NB4 (cell line): ENCODE measurements around the gene PRKG1.
A peak's percentile ranks its signal among the peaks of the same experiment; 100 is the strongest.
"Not testable (repeated sequence)": the region's sequence is repeated elsewhere in the genome, so short reads cannot be mapped to it uniquely, and the experiment has no call there.

Experiments used
- DNase-seq: peaks from one replicate; pipeline ENCODE4 v3.0.0; 2010; ENCODE audit warnings: low read depth
- H3K4me3 ChIP-seq: one replicate; pipeline ENCODE4 v1.5.1; 2011; ENCODE audit warnings: mild to moderate bottlenecking, low read depth, low read length, moderate library complexity
- CTCF ChIP-seq: IDR thresholded peaks from one replicate; pipeline ENCODE4 v1.5.1; 2012; ENCODE audit warnings: low read depth, low read length
- MYC ChIP-seq: IDR thresholded peaks from 2 replicates; pipeline ENCODE4 v1.6.1; 2011; ENCODE audit warnings: low read depth, low read length
- POLR2A ChIP-seq: IDR thresholded peaks from 2 replicates; pipeline ENCODE4 v1.6.1; 2011; ENCODE audit warnings: mild to moderate bottlenecking; ENCODE audit not compliant: insufficient read length; ENCODE audit errors: extremely low read depth
- TF ChIP-seq, protein P1 (sequence below): IDR thresholded peaks from 2 replicates; pipeline ENCODE4 v1.6.1; 2011; ENCODE audit warnings: low read depth, low read length

Gene PRKG1

DNA sequence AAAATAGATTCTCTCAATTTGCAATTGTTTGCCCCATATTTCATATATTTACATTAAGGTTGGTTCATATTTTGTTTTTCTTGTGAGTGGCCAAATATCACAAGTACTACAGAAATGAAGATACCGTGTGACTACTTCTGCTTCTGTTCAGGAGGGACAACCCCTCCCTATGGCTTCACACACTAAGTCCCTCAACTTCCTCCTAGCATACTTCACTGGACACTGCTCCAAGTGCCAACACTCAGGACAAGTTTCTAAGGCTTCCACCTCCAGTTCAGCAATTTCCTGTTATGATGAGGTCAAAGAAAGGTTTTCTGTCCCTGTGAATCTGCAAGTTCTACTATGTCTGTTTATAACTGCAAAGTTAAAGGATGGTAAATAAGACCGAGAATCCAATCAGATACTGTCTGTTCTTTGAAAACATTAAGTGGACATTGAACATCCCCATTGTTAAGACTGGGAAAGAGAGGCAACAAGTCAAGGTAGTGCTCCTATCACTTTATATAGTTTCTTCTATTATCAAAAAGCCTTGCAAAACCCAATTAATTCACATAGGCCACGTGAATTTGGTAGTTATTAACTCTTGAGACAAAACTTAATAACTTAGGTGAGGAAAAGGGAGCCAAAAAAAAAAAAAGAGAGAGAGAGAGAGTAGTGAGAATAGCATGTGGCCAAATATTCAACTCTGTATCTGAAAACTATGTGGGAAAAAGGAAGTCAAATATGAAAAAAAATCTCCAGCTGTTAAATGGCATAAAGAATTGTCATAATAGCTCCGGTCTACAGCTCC lies 1158.5 kb downstream of the PRKG1 start:
- no peak overlapping the region for H3K4me3 ChIP-seq
- DNase-seq, result peak; percentile 8
- TF ChIP-seq, protein P1, sequence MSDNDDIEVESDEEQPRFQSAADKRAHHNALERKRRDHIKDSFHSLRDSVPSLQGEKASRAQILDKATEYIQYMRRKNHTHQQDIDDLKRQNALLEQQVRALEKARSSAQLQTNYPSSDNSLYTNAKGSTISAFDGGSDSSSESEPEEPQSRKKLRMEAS, result no peak
- no peak for TF ChIP-seq POLR2A
- no peak for TF ChIP-seq MYC
- TF ChIP-seq CTCF, result no peak

DNA sequence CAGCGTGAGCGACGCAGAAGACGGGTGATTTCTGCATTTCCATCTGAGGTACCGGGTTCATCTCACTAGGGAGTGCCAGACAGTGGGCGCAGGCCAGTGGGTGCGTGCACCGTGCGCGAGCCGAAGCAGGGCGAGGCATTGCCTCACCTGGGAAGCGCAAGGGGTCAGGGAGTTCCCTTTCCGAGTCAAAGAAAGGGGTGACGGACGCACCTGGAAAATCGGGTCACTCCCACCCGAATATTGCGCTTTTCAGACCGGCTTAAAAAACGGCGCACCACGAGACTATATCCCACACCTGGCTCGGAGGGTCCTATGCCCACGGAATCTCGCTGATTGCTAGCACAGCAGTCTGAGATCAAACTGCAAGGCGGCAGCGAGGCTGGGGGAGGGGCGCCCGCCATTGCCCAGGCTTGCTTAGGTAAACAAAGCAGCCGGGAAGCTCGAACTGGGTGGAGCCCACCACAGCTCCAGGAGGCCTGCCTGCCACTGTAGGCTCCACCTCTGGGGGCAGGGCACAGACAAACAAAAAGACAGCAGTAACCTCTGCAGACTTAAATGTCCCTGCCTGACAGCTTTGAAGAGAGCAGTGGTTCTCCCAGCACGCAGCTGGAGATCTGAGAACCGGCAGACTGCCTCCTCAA lies 1159.2 kb downstream of the PRKG1 start:
- H3K4me3 ChIP-seq, DNase-seq: not testable (repeated sequence)

DNA sequence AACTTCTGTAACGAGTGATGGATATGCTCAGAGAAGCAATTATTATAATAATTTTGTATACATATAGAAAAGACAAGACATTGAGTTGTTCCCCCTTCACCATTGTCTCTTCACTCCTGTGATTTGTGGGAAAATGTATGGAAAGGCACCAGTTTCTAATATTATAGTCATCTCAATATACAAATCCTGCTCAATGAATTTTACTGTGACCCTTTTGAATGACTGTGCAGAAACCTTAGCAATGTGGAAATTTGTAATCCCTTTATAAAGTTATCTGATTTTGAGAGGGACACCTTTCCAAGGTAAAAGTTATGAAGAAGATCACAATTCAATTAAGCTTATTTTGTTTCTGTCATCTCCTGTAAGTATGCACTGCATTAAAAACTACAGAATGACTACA lies 1165.5 kb downstream of the PRKG1 start:
- TF ChIP-seq CTCF (no peak), MYC (no peak), POLR2A (no peak)
- TF ChIP-seq, protein P1, result no peak
- DNase-seq, result no peak
- H3K4me3 ChIP-seq, result no peak overlapping the region

GRCh38 chr10:52245547-52245946 lies 1171.3 kb downstream of the PRKG1 start:
- DNase-seq, result no peak
- no peak overlapping the region for H3K4me3 ChIP-seq
- TF ChIP-seq POLR2A (no peak), MYC (no peak), CTCF (no peak)
- TF ChIP-seq, protein P1, result no peak

DNA sequence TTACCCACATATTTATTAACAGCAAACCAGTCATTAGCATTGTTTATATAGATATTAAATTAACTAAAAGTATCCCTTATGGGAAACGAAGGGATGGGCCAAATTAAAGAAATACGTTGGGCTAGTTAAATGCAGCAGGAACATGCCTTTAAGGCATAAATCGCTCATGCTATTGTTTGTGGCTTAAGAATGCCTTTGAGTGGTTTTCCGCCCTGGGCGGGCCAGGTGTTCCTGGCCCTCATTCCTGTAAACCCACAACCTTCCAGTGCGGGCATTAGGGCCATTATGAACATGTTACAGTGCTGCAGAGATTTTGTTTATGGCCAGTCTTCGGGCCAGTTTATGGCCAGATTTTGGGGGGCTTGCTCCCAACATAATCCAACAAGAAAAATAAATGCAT lies 1173.6 kb downstream of the PRKG1 start:
- H3K4me3 ChIP-seq, DNase-seq: not testable (repeated sequence)

GRCh38 chr10:52248697-52249306 lies 1174.5 kb downstream of the PRKG1 start:
- DNase-seq, result no peak
- H3K4me3 ChIP-seq, result no peak overlapping the region
- TF ChIP-seq, protein P1, result no peak
- no peak for TF ChIP-seq POLR2A

- no peak overlapping the region for H3K4me3 ChIP-seq
- no peak for DNase-seq
- no peak for TF ChIP-seq POLR2A
- TF ChIP-seq MYC, result no peak
- TF ChIP-seq CTCF, result no peak
- TF ChIP-seq, protein P1, result no peak
These were observed 1175.6 kb downstream of the PRKG1 start for GRCh38 chr10:52249850-52250395.
